ENCODE data around the gene TFAP2C. TPM values are rescaled to one million over a fixed set of nuclear protein-coding genes. Genes with fewer than 3 reads are reported as not detected.
A peak's percentile ranks its signal among the peaks of the same experiment; 100 is the strongest.

Gene TFAP2C
- polyA plus RNA-seq, 1 donor (not counting 4 experiments of a cell fraction or from before 2014, with no cell fraction given) = 11.5 TPM

DNA sequence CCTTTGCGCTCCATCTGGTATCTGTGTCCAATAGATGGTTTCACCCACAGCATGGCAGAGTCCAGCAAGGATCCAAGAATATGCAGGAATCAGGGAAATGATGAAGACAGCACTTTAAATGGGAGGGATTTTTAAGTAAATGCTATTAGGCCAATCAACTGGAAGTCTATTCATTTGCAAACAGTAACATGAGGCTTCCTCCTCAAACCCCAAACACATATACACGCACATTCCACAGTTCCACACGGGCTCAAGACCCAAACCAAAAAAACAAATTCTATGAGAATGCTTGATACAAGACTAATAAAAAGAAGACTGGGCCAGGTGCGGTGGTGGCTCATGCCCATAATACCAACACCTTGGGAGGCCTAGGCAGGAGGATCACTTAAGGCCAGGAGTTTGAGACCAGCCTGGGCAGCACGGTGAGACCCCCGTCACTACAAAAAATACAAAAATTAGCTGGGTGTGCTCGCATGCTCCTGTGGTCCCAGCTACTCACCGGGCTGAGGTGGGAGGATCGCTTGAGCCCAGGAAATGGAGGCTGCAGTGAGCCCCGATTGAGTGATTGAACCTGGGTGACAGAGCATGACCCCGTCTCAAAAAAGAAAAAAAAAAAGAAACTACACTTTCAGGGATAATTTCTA lies 21.9 kb upstream of the TFAP2C start:
- H2AFZ ChIP-seq (ENCODE audit: control insufficient read depth, low read length) = no peak overlapping the region
- peak overlapping the region; percentile 37 for H3K4me2 ChIP-seq (ENCODE audit: control insufficient read depth, extremely low read depth, insufficient read depth, low read depth, low read length)
- no peaks in the 10 kb centered on the region for H3K36me3 ChIP-seq (ENCODE audit: control insufficient read depth in 2 of 2, extremely low read depth in 1 of 2, insufficient read depth in 2 of 2, low read length in 2 of 2)
- DNase-seq (ENCODE audit: low read depth, low spot score) (no peak), FAIRE-seq (peak; percentile 32)
- TF ChIP-seq, protein P1, sequence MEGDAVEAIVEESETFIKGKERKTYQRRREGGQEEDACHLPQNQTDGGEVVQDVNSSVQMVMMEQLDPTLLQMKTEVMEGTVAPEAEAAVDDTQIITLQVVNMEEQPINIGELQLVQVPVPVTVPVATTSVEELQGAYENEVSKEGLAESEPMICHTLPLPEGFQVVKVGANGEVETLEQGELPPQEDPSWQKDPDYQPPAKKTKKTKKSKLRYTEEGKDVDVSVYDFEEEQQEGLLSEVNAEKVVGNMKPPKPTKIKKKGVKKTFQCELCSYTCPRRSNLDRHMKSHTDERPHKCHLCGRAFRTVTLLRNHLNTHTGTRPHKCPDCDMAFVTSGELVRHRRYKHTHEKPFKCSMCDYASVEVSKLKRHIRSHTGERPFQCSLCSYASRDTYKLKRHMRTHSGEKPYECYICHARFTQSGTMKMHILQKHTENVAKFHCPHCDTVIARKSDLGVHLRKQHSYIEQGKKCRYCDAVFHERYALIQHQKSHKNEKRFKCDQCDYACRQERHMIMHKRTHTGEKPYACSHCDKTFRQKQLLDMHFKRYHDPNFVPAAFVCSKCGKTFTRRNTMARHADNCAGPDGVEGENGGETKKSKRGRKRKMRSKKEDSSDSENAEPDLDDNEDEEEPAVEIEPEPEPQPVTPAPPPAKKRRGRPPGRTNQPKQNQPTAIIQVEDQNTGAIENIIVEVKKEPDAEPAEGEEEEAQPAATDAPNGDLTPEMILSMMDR (optimal IDR thresholded peaks at IDR 0.05 in 1 of 3, IDR thresholded peaks at IDR 0.05 in 1 of 3, conservative IDR thresholded peaks at IDR 0.05 in 1 of 3; ENCODE audit: extremely low read depth in 1 of 3, insufficient read depth in 2 of 3, low read length in 3 of 3) = no peak
- no peak for TF ChIP-seq EZH2 (IDR thresholded peaks at IDR 0.05; ENCODE audit: low read length)
- no peaks in the 10 kb centered on the region for H3K79me2 ChIP-seq (ENCODE audit: control insufficient read depth, insufficient read depth, low read length)
- H3K27me3 ChIP-seq (ENCODE audit: control insufficient read depth, extremely low read depth, insufficient read depth, low read length) = no peaks in the 10 kb centered on the region
- H3K9me1 ChIP-seq (ENCODE audit: control insufficient read depth, extremely low read depth, insufficient read depth, low read length) = no peaks in the 10 kb centered on the region
- no peaks in the 10 kb centered on the region for H4K20me1 ChIP-seq (ENCODE audit: control insufficient read depth, extremely low read depth, insufficient read depth, low read length)
- no peak overlapping the region for H3K27ac ChIP-seq (ENCODE audit: control insufficient read depth, insufficient read depth, low read length)
- dilution Hi-C loops (cut with MboI; ENCODE audit: extremely low pct_ligation_motif_present, low sequenced_read_pairs) = no loop called here
- peaks cover 13% of the 10 kb centered on the region for H3K4me1 ChIP-seq (ENCODE audit: control insufficient read depth, extremely low read depth, insufficient read depth, low read length)
- H3K4me3 ChIP-seq (ENCODE audit: control insufficient read depth in 2 of 3, extremely low read depth in 1 of 3, insufficient read depth in 2 of 3, low read depth in 1 of 3, low read length in 3 of 3) = no peak overlapping the region
- H3K9ac ChIP-seq (ENCODE audit: control insufficient read depth, extremely low read depth, insufficient read depth, low read length) = no peak overlapping the region
- no peaks in the 10 kb centered on the region for H3K9me3 ChIP-seq (ENCODE audit: control insufficient read depth, low read depth, low read length)

DNA sequence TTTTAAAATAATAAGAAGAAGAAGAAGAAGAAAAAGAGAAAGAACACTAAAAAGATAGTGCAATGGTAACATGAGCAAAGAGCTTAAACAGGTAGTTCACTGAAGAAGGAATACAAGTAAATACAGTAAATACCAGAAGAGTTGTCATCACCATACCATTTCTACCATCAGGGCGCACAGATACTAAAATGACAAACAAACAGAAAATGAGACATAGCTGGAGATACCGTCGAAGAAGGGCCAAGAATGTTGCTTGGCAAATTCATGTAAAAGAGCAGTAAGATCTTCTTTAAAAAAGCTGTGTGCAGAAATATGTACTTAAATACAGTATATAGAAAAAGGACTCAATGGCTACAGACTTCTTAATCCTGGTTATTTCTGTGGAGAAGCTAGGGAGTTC lies 20.7 kb upstream of the TFAP2C start:
- dilution Hi-C loops (cut with MboI; ENCODE audit: extremely low pct_ligation_motif_present, low sequenced_read_pairs) = no loop called here
- H3K79me2 ChIP-seq (ENCODE audit: control insufficient read depth, insufficient read depth, low read length) = no peaks in the 10 kb centered on the region
- H3K4me1 ChIP-seq (ENCODE audit: control insufficient read depth, extremely low read depth, insufficient read depth, low read length) = peaks cover 13% of the 10 kb centered on the region
- H4K20me1 ChIP-seq (ENCODE audit: control insufficient read depth, extremely low read depth, insufficient read depth, low read length) = no peaks in the 10 kb centered on the region
- no peak overlapping the region for H3K4me3 ChIP-seq (ENCODE audit: control insufficient read depth in 2 of 3, extremely low read depth in 1 of 3, insufficient read depth in 2 of 3, low read depth in 1 of 3, low read length in 3 of 3)
- no peak overlapping the region for H3K27ac ChIP-seq (ENCODE audit: control insufficient read depth, insufficient read depth, low read length)
- no peaks in the 10 kb centered on the region for H3K36me3 ChIP-seq (ENCODE audit: control insufficient read depth in 2 of 2, extremely low read depth in 1 of 2, insufficient read depth in 2 of 2, low read length in 2 of 2)
- TF ChIP-seq EZH2 (IDR thresholded peaks at IDR 0.05; ENCODE audit: low read length) = no peak
- TF ChIP-seq, protein P1 (optimal IDR thresholded peaks at IDR 0.05 in 1 of 3, IDR thresholded peaks at IDR 0.05 in 1 of 3, conservative IDR thresholded peaks at IDR 0.05 in 1 of 3; ENCODE audit: extremely low read depth in 1 of 3, insufficient read depth in 2 of 3, low read length in 3 of 3) = no peak
- H3K9me3 ChIP-seq (ENCODE audit: control insufficient read depth, low read depth, low read length) = no peaks in the 10 kb centered on the region
- DNase-seq (ENCODE audit: low read depth, low spot score) (no peak), FAIRE-seq (no peak)
- H3K9me1 ChIP-seq (ENCODE audit: control insufficient read depth, extremely low read depth, insufficient read depth, low read length) = no peaks in the 10 kb centered on the region
- no peaks in the 10 kb centered on the region for H3K27me3 ChIP-seq (ENCODE audit: control insufficient read depth, extremely low read depth, insufficient read depth, low read length)
- H3K9ac ChIP-seq (ENCODE audit: control insufficient read depth, extremely low read depth, insufficient read depth, low read length) = no peak overlapping the region
- no peak overlapping the region for H3K4me2 ChIP-seq (ENCODE audit: control insufficient read depth, extremely low read depth, insufficient read depth, low read depth, low read length)
- no peak overlapping the region for H2AFZ ChIP-seq (ENCODE audit: control insufficient read depth, low read length)

Data from keratinocyte (primary cell).